HG02973 (cell line): ENCODE measurements around the gene PRKCB.

ENCODE experiments used
- ATAC-seq: cut with Tn5 transposase; IDR thresholded peaks from one replicate; pipeline ENCODE4 v1.9.1; 2021; ENCODE audit warnings: moderate library complexity; ENCODE audit not compliant: unreplicated experiment

PRKCB gene

DNA sequence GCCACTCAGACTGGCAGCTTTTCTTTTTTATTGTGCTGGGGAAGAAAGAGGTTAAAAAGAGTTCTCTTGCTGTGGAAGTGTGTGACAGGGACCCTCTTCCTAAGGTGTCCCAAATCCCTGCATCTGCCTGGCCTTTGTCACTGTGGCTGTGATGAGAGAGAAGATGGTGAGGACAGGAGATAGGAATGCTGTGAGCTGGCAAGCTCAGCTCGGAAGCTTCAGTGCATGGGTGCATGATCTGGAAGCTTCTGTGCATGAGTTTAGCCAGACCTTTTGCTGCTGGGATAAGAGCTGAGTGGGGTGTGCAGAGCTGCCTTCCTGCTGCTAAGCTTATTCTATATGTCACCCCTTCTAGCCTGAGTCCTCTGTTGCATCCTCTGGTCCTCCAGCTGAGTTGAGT, 317.0 kb downstream of the PRKCB start:
- ATAC-seq, result no peak

DNA sequence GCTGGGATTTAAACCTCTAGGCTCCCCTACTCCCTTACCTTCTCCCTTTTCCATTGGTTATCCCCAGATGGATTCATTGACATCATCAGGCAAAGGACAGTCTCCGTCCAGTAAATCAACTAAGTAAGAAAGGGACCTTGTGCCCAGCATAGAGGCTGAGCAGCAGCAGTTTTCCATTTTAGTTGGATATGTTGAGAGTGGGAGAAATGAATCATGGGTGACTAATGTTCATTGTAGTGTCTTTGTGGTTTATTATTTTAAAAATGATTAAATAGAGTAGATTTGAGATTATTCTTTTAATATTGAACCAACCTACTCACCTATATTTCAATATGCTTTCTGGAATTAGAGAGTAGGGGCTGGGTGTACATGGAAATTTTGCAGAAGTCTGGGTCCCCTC, 321.0 kb downstream of the PRKCB start:
- no peak for ATAC-seq

GRCh38 chr16:24163935-24164334, 328.2 kb downstream of the PRKCB start:
- ATAC-seq, result no peak

DNA sequence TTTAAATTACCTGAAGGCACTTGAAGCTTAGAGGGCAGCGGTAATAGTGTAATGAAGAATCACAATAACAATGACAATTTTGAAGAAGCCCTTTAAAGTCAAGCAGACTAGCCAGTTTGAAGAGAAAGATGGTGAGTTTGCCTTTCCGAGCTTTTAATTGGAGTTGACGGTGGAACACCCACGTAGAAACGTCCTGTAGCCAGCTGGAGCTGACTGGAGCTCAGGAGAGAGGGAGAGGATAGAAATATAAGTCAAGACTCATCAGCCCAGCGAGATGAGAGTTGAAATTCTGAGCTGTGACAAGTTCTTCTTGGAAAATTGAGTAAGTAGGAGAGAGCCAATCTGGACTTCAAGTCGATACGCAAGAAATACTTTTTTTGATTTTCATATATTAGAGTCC, 328.6 kb downstream of the PRKCB start:
- ATAC-seq, result no peak

DNA sequence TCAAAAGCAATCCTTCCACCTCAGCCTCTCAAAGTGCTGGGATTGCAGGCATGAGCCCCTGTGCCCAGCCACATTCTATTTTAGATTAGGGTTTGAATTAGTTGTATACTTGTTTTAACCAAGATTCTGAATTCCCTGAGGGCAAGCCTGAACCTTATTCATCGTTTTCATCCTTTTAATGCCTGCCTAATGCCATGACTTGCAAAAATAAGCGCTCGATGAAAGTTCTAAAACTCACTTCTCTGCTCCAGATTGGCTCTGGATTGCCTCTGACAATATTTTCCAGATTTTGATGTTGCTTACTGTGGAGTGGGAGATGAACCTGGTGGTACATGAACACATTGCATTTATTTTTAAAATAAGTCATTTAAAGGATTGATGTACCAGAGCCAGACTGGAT, 329.5 kb downstream of the PRKCB start:
- ATAC-seq, result no peak

- ATAC-seq, result no peak
These were observed 331.1 kb downstream of the PRKCB start for GRCh38 chr16:24166661-24167528.

- no peak for ATAC-seq
These were observed 333.1 kb downstream of the PRKCB start for GRCh38 chr16:24168856-24169255.

DNA sequence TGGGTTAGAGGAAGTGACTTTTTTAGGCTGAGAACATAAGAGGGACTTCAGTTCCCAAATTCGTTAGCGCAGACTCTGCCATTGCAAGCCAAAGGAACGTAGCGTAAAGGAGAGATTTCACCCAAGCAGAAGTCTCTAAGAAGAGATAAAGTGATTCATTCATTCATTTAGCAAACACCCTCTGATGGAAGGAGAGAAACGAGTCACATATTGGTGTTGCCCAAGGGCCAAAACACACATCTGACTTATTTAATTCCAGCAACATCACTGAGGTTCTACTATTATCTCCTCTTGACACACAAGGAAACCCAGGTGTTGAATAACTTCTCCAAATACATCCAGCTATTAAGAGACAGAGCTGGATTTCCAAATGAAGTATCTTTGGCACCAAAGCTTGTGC, 334.6 kb downstream of the PRKCB start:
- ATAC-seq, result no peak

DNA sequence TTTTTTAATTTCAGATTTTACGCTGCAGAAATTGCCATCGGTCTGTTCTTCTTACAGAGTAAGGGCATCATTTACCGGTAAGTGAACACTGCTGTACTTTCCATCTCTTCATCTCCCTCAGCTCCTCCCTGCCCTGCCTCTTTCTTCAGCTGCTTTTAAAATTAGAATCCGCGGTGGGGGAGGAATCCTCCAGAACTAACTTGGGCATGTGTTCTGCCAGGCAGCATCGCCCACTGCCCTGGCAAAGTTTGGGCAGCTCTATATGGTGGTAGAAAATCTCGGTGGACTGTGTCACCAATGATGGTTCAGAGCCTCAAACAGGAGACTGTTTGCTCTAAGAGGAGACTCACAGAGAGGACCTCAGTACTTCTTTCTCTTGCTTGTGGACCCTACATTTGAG, 338.7 kb downstream of the PRKCB start:
- ATAC-seq, result no peak

DNA sequence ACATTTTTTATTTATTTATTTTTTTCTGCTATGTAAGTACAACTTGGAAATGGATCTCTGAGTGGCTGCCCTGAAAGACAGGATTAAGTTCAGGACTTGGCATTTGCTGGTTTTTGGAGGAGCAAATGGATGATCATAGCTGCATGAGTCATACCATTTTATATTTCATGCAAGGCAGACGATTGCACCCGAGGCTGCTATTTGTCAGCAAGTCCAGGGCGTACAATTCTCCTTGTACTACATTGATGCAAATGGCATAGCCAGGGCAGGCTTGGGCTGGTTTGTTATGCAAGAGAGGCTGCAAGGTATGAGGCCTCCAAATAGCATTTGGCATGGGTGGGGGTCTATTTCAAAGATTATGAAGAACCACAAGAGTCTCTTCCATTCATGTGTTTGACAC, 339.2 kb downstream of the PRKCB start:
- no peak for ATAC-seq

- no peak for ATAC-seq
These were observed 342.7 kb downstream of the PRKCB start for GRCh38 chr16:24178496-24178895.

GRCh38 chr16:24180451-24180850, 344.7 kb downstream of the PRKCB start:
- no peak for ATAC-seq

DNA sequence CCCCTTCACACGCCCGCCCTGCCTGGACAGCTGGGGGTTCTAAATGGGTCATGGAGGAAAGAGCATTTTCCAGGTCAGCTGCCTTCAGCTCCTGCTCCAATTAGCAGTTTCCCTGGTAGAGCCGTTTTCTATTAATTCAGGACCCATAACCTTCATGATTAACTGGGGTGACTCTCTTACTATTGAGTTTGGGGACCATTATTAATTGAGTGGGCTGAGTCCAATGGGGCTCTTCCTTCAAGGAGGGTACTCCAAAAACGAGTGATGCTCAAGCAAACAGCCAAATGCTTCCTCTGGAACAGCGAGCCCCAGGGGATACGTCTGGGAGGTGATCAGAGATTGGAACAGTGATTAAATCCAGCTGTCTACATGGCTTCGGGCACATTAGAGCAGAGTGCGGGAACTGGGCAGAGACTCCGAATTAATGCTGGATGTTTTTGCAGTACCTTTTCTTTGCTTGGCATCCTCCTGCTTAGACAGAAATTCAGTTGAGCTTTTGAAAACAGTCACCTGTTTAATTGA, 352.3 kb downstream of the PRKCB start:
- ATAC-seq, result no peak

DNA sequence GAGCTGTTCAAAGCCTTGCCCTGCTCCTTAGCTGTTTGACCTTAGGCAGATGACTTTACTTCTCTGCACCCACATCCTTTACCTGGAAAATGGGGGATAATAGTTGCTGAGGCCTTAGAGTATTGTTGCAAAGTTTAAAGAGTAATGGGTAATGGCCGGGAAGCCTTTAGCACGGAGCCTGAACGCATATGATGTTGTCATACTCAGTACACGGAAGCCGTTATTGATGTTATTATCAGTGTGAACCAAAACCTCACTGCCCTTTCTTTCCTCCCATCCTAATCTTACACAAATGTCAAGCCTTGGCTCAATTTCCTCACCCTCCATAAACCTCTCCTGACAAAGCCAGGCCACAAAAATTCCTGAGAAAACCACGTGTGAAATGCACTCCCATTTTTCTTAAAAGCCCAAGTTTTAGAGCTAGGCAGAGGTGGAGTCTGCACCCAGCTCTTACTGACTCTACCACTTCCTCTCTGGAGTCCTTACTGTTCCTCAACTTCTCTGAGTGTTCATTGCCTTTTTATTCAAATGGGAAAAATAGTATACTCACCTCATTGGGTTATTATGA, 353.1 kb downstream of the PRKCB start:
- ATAC-seq, result no peak

DNA sequence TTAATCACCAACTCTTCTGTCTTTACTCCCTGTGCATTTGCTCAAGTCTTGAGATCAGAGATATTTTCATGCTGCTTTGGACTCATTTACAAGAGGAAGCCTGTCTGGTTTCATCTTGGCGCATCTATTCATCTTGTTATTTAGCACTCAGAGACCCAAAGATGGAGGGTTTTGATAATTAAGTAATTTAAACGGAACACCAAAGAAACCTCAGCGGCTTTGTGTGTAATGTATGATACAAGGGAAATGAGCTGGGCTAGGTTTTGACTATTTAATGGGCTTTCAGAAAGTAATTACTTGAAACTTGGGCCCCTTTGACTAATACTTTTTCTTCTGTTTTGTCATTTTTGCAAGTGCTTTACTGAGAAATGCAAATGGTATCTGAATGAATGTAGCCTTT, 354.2 kb downstream of the PRKCB start:
- ATAC-seq, result no peak

DNA sequence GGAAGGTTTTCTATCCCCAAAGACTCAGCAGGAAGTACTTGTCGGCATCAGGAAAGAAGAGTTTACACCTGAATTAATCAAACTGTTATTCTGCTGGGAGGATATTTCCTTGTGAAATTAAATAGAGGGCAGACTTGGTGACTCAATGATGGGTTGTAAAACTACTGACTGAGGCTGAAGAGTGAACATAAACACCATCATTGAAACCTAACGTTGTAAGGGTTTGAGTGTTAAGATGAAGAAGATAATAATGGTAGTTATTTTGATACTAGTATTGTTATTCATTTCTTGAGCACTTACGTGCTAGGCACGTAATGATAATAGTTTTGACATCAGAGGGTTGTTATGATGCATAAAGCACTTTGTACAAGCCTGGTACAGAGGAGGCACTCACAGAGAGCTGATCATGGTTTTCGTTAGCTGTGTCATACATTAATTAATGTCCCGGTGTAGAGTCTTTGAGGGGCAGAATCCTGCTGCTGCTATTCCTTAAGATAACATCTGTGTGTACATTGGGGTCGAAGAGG, 356.2 kb downstream of the PRKCB start:
- ATAC-seq, result no peak

DNA sequence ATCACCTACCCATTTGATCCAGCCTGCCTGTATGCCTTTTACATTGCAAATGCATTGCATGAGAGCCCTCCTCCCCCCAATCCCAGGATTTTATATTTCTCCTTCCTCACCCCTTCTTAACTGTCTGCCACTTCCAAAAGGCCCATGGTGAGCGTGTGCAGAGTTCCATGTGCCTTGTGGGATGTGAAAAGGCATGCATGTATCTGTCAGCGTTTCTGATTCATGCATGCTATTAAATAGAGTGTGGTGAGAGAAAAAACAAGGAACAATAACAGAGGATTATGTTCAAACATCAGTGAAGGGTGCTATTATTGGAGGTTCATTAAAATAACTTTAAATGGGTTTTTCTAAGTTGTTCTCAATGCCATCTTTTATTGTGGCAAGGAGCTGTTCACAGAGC, 359.4 kb downstream of the PRKCB start:
- ATAC-seq, result no peak

- no peak for ATAC-seq
These were observed 363.2 kb downstream of the PRKCB start for GRCh38 chr16:24198807-24199533.

DNA sequence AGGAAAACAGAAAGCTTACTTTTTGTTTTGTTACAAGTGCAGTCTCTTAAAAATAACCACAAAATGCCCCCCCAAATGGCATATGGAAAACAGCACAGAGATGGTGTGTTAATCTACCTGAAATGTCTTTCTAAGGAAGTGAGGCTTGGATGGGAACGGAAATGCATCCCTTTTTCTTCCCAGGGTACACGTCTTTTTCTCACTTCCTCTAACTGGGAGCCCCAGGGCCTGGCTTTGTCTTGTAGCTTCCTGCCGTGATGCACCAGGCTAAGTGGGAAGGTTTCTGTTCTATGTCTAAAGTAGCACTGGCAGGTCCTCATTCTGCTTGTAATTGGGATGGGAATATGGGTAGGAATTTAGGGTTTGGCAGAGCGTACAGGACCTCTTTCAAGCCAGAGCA, 367.9 kb downstream of the PRKCB start:
- no peak for ATAC-seq

DNA sequence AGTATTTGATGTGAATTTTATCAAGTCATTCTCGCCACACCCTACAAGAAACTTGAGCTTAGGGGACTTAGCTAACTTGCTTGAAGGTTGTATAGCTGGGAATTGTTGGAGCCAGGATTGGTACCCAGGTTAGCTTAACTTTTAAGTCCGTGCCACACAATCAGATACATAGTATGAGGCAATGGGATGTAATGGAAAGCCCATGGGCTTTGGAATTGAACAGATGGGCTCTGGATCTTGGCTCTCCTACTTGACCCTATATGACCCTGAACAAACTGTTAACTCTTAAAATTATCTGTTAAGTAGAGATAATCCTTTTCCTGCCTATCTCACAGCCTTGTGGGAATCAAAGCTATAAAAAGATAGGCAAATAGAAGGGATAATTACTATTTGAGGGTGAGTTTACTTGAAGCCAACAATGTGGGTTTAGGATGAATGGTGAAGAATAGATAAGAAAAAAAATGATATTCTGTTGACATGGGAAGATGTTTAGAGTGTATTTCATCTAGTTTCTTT, 368.4 kb downstream of the PRKCB start:
- no peak for ATAC-seq

GRCh38 chr16:24206926-24207325, 371.1 kb downstream of the PRKCB start:
- no peak for ATAC-seq
